SK-N-SH treated with all-trans-retinoic acid at 6 μM for 48 hours (cell line): ENCODE results near the gene FCF1.

Experiments
- ARNTL ChIP-seq: fragments of 450-650 bp; formaldehyde crosslinking; IDR thresholded peaks from 2 replicates; pipeline ENCODE4 v1.5.0; 2020; ENCODE audit warnings: low read depth, mild to moderate bottlenecking, moderate library complexity, borderline replicate concordance
- CSDC2 ChIP-seq: fragments of 250-450 bp; sonication (Bioruptor Pico); IDR thresholded peaks from 2 replicates; pipeline ENCODE4 v1.5.0; 2020; ENCODE audit warnings: mild to moderate bottlenecking, moderate library complexity
- PPARA ChIP-seq: fragments of 250-450 bp; sonication (Bioruptor Pico); IDR thresholded peaks from 2 replicates; pipeline ENCODE4 v1.5.0; 2020; ENCODE audit warnings: mild to moderate bottlenecking, borderline replicate concordance
- ZC3H10 ChIP-seq: fragments of 250-450 bp; sonication (Bioruptor Pico); IDR thresholded peaks from 2 replicates; pipeline ENCODE4 v1.5.1; 2021; ENCODE audit warnings: mild to moderate bottlenecking, moderate library complexity
- ZFP3 ChIP-seq: fragments of 250-450 bp; sonication (Bioruptor Pico); IDR thresholded peaks from 2 replicates; pipeline ENCODE4 v1.5.0; 2020; ENCODE audit warnings: mild to moderate bottlenecking, moderate library complexity
- TF ChIP-seq, protein P1 (sequence below): fragments of 250-450 bp; sonication (Bioruptor Pico); IDR thresholded peaks from 2 replicates; pipeline ENCODE4 v1.8.0; 2020; ENCODE audit warnings: mild to moderate bottlenecking, moderate library complexity, borderline replicate concordance

GRCh38 chr14:74685056-74685455 is 27.9 kb upstream of the FCF1 start:
- TF ChIP-seq PPARA (CRISPR knock-in tag) (no peak), ZFP3 (CRISPR knock-in tag) (no peak), ZC3H10 (no peak), ARNTL (no peak), CSDC2 (CRISPR knock-in tag) (no peak)
- TF ChIP-seq, protein P1, sequence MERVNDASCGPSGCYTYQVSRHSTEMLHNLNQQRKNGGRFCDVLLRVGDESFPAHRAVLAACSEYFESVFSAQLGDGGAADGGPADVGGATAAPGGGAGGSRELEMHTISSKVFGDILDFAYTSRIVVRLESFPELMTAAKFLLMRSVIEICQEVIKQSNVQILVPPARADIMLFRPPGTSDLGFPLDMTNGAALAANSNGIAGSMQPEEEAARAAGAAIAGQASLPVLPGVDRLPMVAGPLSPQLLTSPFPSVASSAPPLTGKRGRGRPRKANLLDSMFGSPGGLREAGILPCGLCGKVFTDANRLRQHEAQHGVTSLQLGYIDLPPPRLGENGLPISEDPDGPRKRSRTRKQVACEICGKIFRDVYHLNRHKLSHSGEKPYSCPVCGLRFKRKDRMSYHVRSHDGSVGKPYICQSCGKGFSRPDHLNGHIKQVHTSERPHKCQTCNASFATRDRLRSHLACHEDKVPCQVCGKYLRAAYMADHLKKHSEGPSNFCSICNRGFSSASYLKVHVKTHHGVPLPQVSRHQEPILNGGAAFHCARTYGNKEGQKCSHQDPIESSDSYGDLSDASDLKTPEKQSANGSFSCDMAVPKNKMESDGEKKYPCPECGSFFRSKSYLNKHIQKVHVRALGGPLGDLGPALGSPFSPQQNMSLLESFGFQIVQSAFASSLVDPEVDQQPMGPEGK (CRISPR knock-in tag) = no peak
